Thymus (tissue), 11 donors: ENCODE results near the gene GOLIM4. TPM values are rescaled to one million over a fixed set of nuclear protein-coding genes. Genes with fewer than 3 reads are reported as not detected.

Source experiments
- DNase-seq, 9 donors: peaks; one replicate each; pipeline ENCODE4 v3.0.0-alpha.2; 2013; ENCODE audit warnings: low spot score in 9 of 9, low read depth in 6 of 9, missing footprints in 1 of 9
- H3K27ac ChIP-seq, 2 donors: one replicate each; pipeline ENCODE4 v1.5.1; 2013; ENCODE audit warnings: control low read depth in 1 of 2, low read depth in 1 of 2, low read length in 1 of 2, mild to moderate bottlenecking in 1 of 2, moderate library complexity in 1 of 2
- H3K27me3 ChIP-seq, 2 donors: one replicate each; pipeline ENCODE4 v1.5.1; 2013; ENCODE audit warnings: low read length in 1 of 2; ENCODE audit not compliant: control insufficient read depth in 2 of 2, insufficient read depth in 1 of 2
- H3K36me3 ChIP-seq, 2 donors: one replicate each; pipeline ENCODE4 v1.5.1; 2013; ENCODE audit warnings: low read length in 1 of 2, mild to moderate bottlenecking in 1 of 2, moderate library complexity in 1 of 2; ENCODE audit not compliant: control insufficient read depth in 2 of 2, insufficient read depth in 2 of 2
- H3K4me1 ChIP-seq, 2 donors: one replicate each; pipeline ENCODE4 v1.5.1; 2013; ENCODE audit warnings: low read length in 2 of 2; ENCODE audit not compliant: control insufficient read depth in 2 of 2, insufficient read depth in 2 of 2
- H3K4me3 ChIP-seq, 2 donors: one replicate each; pipeline ENCODE4 v1.5.1; 2013; ENCODE audit warnings: low read length in 2 of 2, control low read depth in 1 of 2, mild to moderate bottlenecking in 1 of 2
- H3K9me3 ChIP-seq, 2 donors: one replicate each; pipeline ENCODE4 v1.5.1; 2013; ENCODE audit warnings: low read length in 1 of 2, mild to moderate bottlenecking in 1 of 2; ENCODE audit not compliant: control insufficient read depth in 2 of 2, insufficient read depth in 1 of 2
- WGBS: extraction: QIAGEN DNeasy Blood & Tissue Kit; methylation state at CpG from one replicate; pipeline ENCODE4 v1.1.7; 2013; 5-methylcytosine and 5-hydroxymethylcytosine counted together
- polyA plus RNA-seq: library from polyadenylated mRNA; stranded (reverse); fragments of 200-250 nt; gene quantifications from one replicate; pipeline ENCODE4 v1.2.3, GENCODE V29; 2013
- total RNA-seq: library from RNA; stranded (reverse); fragments of 120-200 nt; gene quantifications from one replicate; pipeline ENCODE4 v1.2.4, GENCODE V29; 2013
- donor health status: healthy.

The GOLIM4 gene
- total and polyA plus RNA-seq, 2 donors = 8.4 to 8.8 TPM

GRCh38 chr3:168081856-168082255 lies 13.9 kb downstream of the GOLIM4 start:
- no peaks in the 10 kb centered on the region for H3K4me1 ChIP-seq
- H3K36me3 ChIP-seq = no peaks in the 10 kb centered on the region
- H3K9me3 ChIP-seq = no peaks in the 10 kb centered on the region
- no peak overlapping the region for H3K27ac ChIP-seq
- WGBS = 96% methylated on average over 3 of the region's 3 CpGs
- H3K4me3 ChIP-seq = no peak overlapping the region
- no peaks in the 10 kb centered on the region for H3K27me3 ChIP-seq
- DNase-seq = no peak

- WGBS = 97% methylated on average over 2 of the region's 2 CpGs
- Histone ChIP-seq H3K4me1 (no peaks in the 10 kb centered on the region), H3K4me3 (no peak overlapping the region), H3K9me3 (no peaks in the 10 kb centered on the region), H3K36me3 (no peaks in the 10 kb centered on the region), H3K27me3 (no peaks in the 10 kb centered on the region), H3K27ac (no peak overlapping the region)
- DNase-seq = no peak
These were observed 14.5 kb downstream of the GOLIM4 start for GRCh38 chr3:168081171-168081771.

GRCh38 chr3:168080499-168081170 lies 15.1 kb downstream of the GOLIM4 start:
- Histone ChIP-seq H3K9me3 (no peaks in the 10 kb centered on the region), H3K4me1 (no peaks in the 10 kb centered on the region), H3K27me3 (no peaks in the 10 kb centered on the region), H3K36me3 (no peaks in the 10 kb centered on the region), H3K4me3 (no peak overlapping the region), H3K27ac (no peak overlapping the region)
- WGBS = 86% methylated on average over 5 of the region's 5 CpGs
- DNase-seq = no peak

- 98% methylated on average over 3 of the region's 3 CpGs for WGBS
- H3K9me3 ChIP-seq = no peaks in the 10 kb centered on the region
- no peak overlapping the region for H3K27ac ChIP-seq
- DNase-seq = no peak
- H3K4me1 ChIP-seq = no peaks in the 10 kb centered on the region
- H3K27me3 ChIP-seq = no peaks in the 10 kb centered on the region
- H3K36me3 ChIP-seq = no peaks in the 10 kb centered on the region
- H3K4me3 ChIP-seq = no peak overlapping the region
These were observed 15.7 kb downstream of the GOLIM4 start for GRCh38 chr3:168080022-168080421.

GRCh38 chr3:168077091-168077490 lies 18.6 kb downstream of the GOLIM4 start:
- DNase-seq = no peak
- H3K4me3 ChIP-seq = no peak overlapping the region
- WGBS = over 99% methylated on average over 2 of the region's 2 CpGs
- H3K36me3 ChIP-seq = no peaks in the 10 kb centered on the region
- no peaks in the 10 kb centered on the region for H3K9me3 ChIP-seq
- no peaks in the 10 kb centered on the region for H3K4me1 ChIP-seq
- no peaks in the 10 kb centered on the region for H3K27me3 ChIP-seq
- no peak overlapping the region for H3K27ac ChIP-seq

GRCh38 chr3:168073842-168074605 lies 21.7 kb downstream of the GOLIM4 start:
- H3K9me3 ChIP-seq = no peaks in the 10 kb centered on the region
- H3K4me1 ChIP-seq = no peaks in the 10 kb centered on the region
- no peaks in the 10 kb centered on the region for H3K36me3 ChIP-seq
- DNase-seq = no peak
- 87% methylated on average over 4 of the region's 4 CpGs for WGBS
- H3K4me3 ChIP-seq = no peak overlapping the region
- H3K27me3 ChIP-seq = no peaks in the 10 kb centered on the region
- peak overlapping the region in 1 of 2 donors; percentile 12 for H3K27ac ChIP-seq

- H3K4me1 ChIP-seq = no peaks in the 10 kb centered on the region
- no peaks in the 10 kb centered on the region for H3K9me3 ChIP-seq
- H3K4me3 ChIP-seq = no peak overlapping the region
- no peaks in the 10 kb centered on the region for H3K36me3 ChIP-seq
- no peak overlapping the region for H3K27ac ChIP-seq
- H3K27me3 ChIP-seq = no peaks in the 10 kb centered on the region
- no peak for DNase-seq
These were observed 23.4 kb downstream of the GOLIM4 start for GRCh38 chr3:168072323-168072650.

- no peak for DNase-seq
- H3K27me3 ChIP-seq = no peaks in the 10 kb centered on the region
- H3K4me3 ChIP-seq = no peak overlapping the region
- no peak overlapping the region for H3K27ac ChIP-seq
- H3K36me3 ChIP-seq = no peaks in the 10 kb centered on the region
- H3K9me3 ChIP-seq = no peaks in the 10 kb centered on the region
- WGBS = 83% methylated on average over 8 of the region's 8 CpGs
- H3K4me1 ChIP-seq = no peaks in the 10 kb centered on the region
These were observed 24.0 kb downstream of the GOLIM4 start for GRCh38 chr3:168071591-168072322.

- DNase-seq = no peak
- Histone ChIP-seq H3K4me3 (no peak overlapping the region), H3K27ac (no peak overlapping the region), H3K9me3 (no peaks in the 10 kb centered on the region), H3K4me1 (no peaks in the 10 kb centered on the region), H3K36me3 (no peaks in the 10 kb centered on the region), H3K27me3 (no peaks in the 10 kb centered on the region)
- WGBS = 88% methylated on average over 2 of the region's 2 CpGs
These were observed 24.8 kb downstream of the GOLIM4 start for GRCh38 chr3:168070919-168071318.
